Cardiac septum (tissue), 1 donor: ENCODE results near the gene MLLT1. TPM values are rescaled to one million over a fixed set of nuclear protein-coding genes. Genes with fewer than 3 reads are reported as not detected.

ENCODE experiments used
- DNase-seq: peaks from one replicate; pipeline ENCODE4 v3.0.0-alpha.2; 2020; ENCODE audit warnings: low spot score
- intact Hi-C: fragments of 100-400 bp; cut with DNase I; formaldehyde crosslinking; loops from one replicate; pipeline ENCODE4 v1.14.0; 2022
- total RNA-seq: library from RNA; stranded (reverse); fragmentation: NEBNext Ultra II Directional; extraction: Animal tissue kit (Norgen Biotek cat#: 25700); gene quantifications from one replicate; pipeline ENCODE4 v1.2.1, GENCODE V29; 2021
- donor health status: DM: no; HTN: no; CAD: no.

MLLT1 gene
- total RNA-seq, 1 donor from 2014 or later, result 30.6 TPM

- intact Hi-C loops, result no loop called here
- DNase-seq, result no peak
Observed at GRCh38 chr19:6216236-6216995, 63.4 kb downstream of the MLLT1 start.

GRCh38 chr19:6215701-6216235, 64.0 kb downstream of the MLLT1 start:
- intact Hi-C loops, result no loop called here
- DNase-seq, result peak; percentile 60

- intact Hi-C loops, result no loop called here
- peak; percentile 72 for DNase-seq
Observed at GRCh38 chr19:6214881-6215541, 64.8 kb downstream of the MLLT1 start.

- DNase-seq, result peak; percentile 59
- intact Hi-C loops, result no loop called here
Observed at GRCh38 chr19:6213696-6214641, 65.8 kb downstream of the MLLT1 start.

GRCh38 chr19:6213266-6213595, 66.5 kb downstream of the MLLT1 start:
- intact Hi-C loops, result no loop called here
- peak; percentile 67 for DNase-seq

GRCh38 chr19:6212403-6213265, 67.1 kb downstream of the MLLT1 start:
- intact Hi-C loops, result no loop called here
- peak; percentile 63 for DNase-seq

- DNase-seq, result no peak
- intact Hi-C loops, result no loop called here
Observed at GRCh38 chr19:6211632-6212402, 68.0 kb downstream of the MLLT1 start.

GRCh38 chr19:6210721-6211600, 68.8 kb downstream of the MLLT1 start:
- DNase-seq, result no peak
- intact Hi-C loops, result no loop called here

GRCh38 chr19:6210091-6210490, 69.7 kb downstream of the MLLT1 start:
- no peak for DNase-seq
- intact Hi-C loops, result no loop called here

- DNase-seq, result no peak
- intact Hi-C loops, result no loop called here
Observed at GRCh38 chr19:6209680-6210079, 70.1 kb downstream of the MLLT1 start.

GRCh38 chr19:6209233-6209632, 70.5 kb downstream of the MLLT1 start:
- intact Hi-C loops, result no loop called here
- DNase-seq, result no peak

GRCh38 chr19:6204866-6205723, 74.7 kb downstream of the MLLT1 start:
- no peak for DNase-seq
- intact Hi-C loops, result no loop called here

GRCh38 chr19:6204212-6204611, 75.6 kb downstream of the MLLT1 start:
- DNase-seq, result no peak
- intact Hi-C loops, result no loop called here

- peak; percentile 99 for DNase-seq
- intact Hi-C loops, result no loop called here
Observed at GRCh38 chr19:6199240-6199994, 80.4 kb downstream of the MLLT1 start.

GRCh38 chr19:6198896-6199239, 80.9 kb downstream of the MLLT1 start:
- no peak for DNase-seq
- intact Hi-C loops, result no loop called here

- no peak for DNase-seq
- intact Hi-C loops, result no loop called here
Observed at GRCh38 chr19:6196361-6196760, 83.4 kb downstream of the MLLT1 start.
